Gastrocnemius medialis (tissue), 4 donors: ENCODE data around the gene TEX12.

Experiments
- CTCF ChIP-seq, 5 experiments: fragments of 450-650 bp in 3 of 5; fragments of 200-600 bp in 2 of 5; sonication (generic) in 2 of 5; IDR thresholded peaks in 4 of 5; conservative IDR thresholded peaks in 1 of 5; 1 replicate in 4 of 5; 2 replicates in 1 of 5; pipeline ENCODE4 v1.5.1; 2016 to 2019; ENCODE audit warnings: antibody characterized with exemption in 5 of 5, mild to moderate bottlenecking in 3 of 5, moderate library complexity in 3 of 5
- POLR2A ChIP-seq, 2 donors: fragments of 450-650 bp; IDR thresholded peaks; one replicate each; pipeline ENCODE4 v1.6.1; 2017; ENCODE audit warnings: antibody characterized with exemption in 2 of 2, mild to moderate bottlenecking in 2 of 2, moderate library complexity in 2 of 2

- TF ChIP-seq CTCF (IDR thresholded peaks at IDR 0.05 in 4 of 5, conservative IDR thresholded peaks at IDR 0.05 in 1 of 5), result no peak
- no peak for TF ChIP-seq POLR2A (IDR thresholded peaks at IDR 0.05)
Observed at GRCh38 chr11:112121981-112122615, 45.1 kb upstream of the TEX12 start.
